NOMO-1 (cell line): Measurements from ENCODE around the gene OPCML.

Experiments used
- DNase-seq, 2 experiments: peaks; one replicate each; lab custom pipeline; 2025; ENCODE audit not compliant: unreplicated experiment in 2 of 2; lab: John Stamatoyannopoulos, UW

OPCML gene

GRCh38 chr11:132551016-132551415 is 981.3 kb downstream of the OPCML start:
- peak in 1 of 2 experiments; percentile 21 for DNase-seq

GRCh38 chr11:132549561-132549960 is 982.7 kb downstream of the OPCML start:
- no peak for DNase-seq

GRCh38 chr11:132549001-132549400 is 983.3 kb downstream of the OPCML start:
- no peak for DNase-seq

GRCh38 chr11:132544007-132544406 is 988.3 kb downstream of the OPCML start:
- no peak for DNase-seq

DNA sequence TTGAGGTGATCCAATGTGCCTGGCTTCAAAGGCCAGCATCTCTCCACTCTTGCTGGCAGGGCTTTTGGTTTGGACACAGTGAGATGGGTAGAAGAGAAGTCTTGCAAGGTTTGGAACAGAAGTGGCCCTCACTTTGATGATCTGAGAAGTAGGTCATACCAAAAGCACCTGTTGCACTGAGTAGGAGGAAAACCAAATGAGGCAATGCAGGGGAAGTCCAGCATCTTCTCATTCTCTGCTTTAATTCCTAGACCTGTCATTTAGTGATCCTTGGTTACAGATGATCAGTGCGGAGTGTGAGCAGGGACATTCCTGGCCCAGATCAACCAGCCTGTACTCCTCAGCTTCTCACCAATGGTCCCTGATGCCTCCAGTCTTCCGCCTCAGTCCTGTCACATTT is 990.5 kb downstream of the OPCML start:
- DNase-seq: no peak

- peak; percentile 58 to 87 for DNase-seq
Observed at GRCh38 chr11:132540581-132540980, 991.7 kb downstream of the OPCML start.

DNA sequence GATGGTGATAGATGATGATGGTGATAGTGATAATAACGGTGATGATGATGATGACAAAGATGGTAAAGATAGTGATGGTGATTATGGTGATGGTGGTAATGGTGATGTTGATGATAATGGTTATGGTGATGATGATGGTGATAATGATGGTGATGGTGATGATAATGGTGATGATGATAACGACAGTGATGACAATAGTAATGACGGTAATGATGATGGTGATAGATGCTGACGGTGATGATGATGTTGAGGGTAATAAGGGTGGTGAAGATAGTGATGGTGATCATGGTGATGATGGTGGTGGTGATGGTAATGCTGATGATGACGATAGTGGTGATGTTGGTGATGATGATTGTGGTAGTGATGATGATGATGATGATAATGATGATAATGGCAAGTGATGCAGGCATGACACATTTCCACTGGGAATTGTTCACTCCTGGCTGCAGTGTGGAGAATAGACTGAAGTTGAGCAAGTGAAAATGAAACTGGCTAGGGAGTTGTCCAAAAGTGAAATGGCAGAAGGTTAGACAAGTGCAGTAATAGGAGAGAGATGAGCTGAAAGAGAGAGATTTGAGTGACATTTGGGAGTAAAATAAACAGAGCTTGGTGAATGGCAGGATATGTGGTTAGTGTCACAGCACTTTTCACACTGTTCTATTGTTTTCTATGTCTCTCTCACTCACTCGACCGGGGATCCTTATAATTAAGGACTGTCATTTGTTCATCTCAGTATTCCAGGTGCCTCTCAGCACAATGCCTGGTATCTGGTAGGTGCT is 992.5 kb downstream of the OPCML start:
- no peak for DNase-seq

- peak in 1 of 2 experiments; percentile 8 for DNase-seq
Observed at GRCh38 chr11:132538642-132539041, 993.7 kb downstream of the OPCML start.

- no peak for DNase-seq
Observed at GRCh38 chr11:132535830-132536229, 996.5 kb downstream of the OPCML start.

DNA sequence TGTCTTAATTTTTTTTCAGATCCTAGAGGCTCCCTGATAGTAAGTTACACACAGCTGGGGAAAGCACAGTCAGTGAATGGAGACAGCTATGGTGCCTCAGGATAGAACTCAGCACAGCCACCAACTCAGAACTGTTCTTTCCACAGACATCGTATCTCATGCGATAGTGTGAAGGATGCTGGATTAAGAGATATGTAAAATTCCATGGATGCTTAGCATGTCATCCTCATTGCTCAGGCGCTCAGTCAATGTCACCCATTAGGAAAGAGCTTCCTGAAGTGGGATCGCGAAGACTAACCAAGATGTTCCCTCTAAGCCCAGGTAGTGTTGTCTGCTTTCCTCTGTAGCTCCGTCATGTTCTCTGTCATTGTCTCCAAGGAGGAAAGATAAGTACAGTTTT is 1000.4 kb downstream of the OPCML start:
- no peak for DNase-seq

GRCh38 chr11:132528181-132528580 is 1004.1 kb downstream of the OPCML start:
- no peak for DNase-seq

DNA sequence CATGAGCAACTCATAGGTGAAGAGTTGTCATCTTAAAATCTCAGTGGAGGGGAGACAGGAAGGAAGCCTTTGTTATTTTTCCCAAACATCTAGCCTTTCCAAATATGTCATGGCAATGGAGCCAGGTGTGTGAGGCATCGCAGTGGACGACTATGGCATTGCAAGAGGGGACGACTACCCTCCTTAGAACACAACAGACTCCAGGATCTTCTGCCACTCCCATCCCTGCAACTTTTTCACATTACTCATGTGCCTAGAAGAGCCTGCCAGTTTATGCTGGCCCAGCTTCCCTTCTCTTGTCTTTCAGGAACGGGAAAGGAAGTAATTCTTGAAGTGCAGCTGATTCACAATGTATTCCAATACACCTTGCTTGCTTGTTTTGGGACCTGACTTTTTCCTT is 1008.4 kb downstream of the OPCML start:
- no peak for DNase-seq

GRCh38 chr11:132520199-132520598 is 1012.1 kb downstream of the OPCML start:
- no peak for DNase-seq

- DNase-seq: no peak
Observed at GRCh38 chr11:132519241-132519815, 1013.0 kb downstream of the OPCML start.

DNA sequence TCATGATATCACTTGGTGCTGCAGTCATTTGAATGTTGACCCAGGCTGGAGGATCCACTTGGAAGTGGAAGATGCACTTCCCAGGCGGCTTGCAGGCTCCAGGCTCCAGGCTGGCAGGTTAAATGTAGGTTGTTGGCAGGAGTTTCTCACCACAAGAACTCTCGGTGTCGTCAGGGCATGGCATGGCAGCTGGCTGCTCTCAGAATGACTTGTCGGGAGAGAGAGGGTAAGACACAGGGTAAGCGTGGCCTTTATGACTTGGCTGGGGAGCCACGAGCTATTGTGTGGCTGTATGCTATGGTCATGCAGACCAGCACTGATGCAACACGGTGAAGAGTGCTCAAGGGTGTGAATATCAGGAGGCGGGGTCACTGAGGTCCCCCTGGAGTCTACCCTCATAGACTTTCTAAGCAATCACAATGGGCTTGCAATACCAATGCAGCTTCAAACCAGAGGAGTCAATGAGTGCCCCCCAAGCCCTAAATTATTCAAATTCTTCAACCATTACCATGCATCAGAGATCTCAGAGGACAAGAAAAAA is 1027.7 kb downstream of the OPCML start:
- DNase-seq: no peak

- no peak for DNase-seq
Observed at GRCh38 chr11:132501356-132501755, 1030.9 kb downstream of the OPCML start.

- no peak for DNase-seq
Observed at GRCh38 chr11:132499661-132500060, 1032.6 kb downstream of the OPCML start.

DNA sequence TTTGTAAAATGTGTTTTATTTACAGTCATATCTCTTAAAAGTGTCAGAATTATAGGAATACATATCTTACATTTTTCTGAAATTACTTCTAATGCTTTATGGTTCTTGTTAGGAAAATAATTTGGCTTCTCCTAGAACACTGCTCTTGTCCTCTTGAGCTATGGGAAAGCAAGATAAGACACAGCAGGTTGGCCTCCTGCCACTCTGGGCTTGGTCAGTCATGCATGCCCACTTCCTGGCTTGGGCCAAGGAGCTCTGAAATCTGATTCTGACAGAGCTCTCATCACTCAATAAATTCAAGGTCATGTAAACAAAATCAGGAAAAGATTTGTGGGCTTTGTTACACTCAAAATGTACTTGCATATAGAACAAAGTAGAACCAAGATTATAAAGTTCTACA is 1036.0 kb downstream of the OPCML start:
- no peak for DNase-seq

- no peak for DNase-seq
Observed at GRCh38 chr11:132493801-132494200, 1038.5 kb downstream of the OPCML start.

- no peak for DNase-seq
Observed at GRCh38 chr11:132490978-132491377, 1041.3 kb downstream of the OPCML start.

- DNase-seq: no peak
Observed at GRCh38 chr11:132486060-132486459, 1046.2 kb downstream of the OPCML start.

DNA sequence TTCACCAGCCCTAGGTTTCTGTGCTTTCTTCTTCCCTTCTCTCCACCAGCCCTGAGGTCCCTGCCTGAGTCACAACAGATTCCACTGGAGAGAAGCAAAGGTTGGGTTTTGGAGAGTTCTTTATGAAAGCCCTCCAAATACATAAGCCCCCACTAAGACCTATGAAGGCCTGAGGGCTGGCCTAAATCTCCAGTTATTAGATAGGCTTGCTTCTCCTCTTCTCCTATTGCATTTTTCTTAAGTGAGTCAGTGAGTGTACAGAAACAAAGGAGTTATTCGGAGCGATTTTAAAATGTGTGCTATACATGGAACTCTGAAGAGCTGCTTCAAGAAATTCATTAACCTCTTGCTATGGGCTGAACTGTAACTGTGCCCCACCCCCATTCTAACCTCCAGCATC is 1057.3 kb downstream of the OPCML start:
- DNase-seq: no peak
